Neuron (in vitro differentiated cells): ENCODE results near the gene DNMT3A.

Experiments used
- H2AFZ ChIP-seq: one replicate; pipeline ENCODE4 v1.6.1; 2013; ENCODE audit warnings: low read depth, mild to moderate bottlenecking, inconsistent platforms, low read length, moderate library complexity
- H3K27me3 ChIP-seq: one replicate; pipeline ENCODE4 v1.6.1; 2013; ENCODE audit warnings: low read length; ENCODE audit not compliant: insufficient read depth
- H3K36me3 ChIP-seq: one replicate; pipeline ENCODE4 v1.6.1; 2013; ENCODE audit warnings: low read length; ENCODE audit not compliant: insufficient read depth
- H3K4me1 ChIP-seq: one replicate; pipeline ENCODE4 v1.6.1; 2013; ENCODE audit warnings: low read length; ENCODE audit not compliant: insufficient read depth
- H3K4me3 ChIP-seq: 2 replicates; pipeline ENCODE4 v1.5.1; 2013; ENCODE audit warnings: mild to moderate bottlenecking, low read length, moderate library complexity
- H3K9me3 ChIP-seq: one replicate; pipeline ENCODE4 v1.6.1; 2013; ENCODE audit warnings: low read length

The DNMT3A gene

DNA sequence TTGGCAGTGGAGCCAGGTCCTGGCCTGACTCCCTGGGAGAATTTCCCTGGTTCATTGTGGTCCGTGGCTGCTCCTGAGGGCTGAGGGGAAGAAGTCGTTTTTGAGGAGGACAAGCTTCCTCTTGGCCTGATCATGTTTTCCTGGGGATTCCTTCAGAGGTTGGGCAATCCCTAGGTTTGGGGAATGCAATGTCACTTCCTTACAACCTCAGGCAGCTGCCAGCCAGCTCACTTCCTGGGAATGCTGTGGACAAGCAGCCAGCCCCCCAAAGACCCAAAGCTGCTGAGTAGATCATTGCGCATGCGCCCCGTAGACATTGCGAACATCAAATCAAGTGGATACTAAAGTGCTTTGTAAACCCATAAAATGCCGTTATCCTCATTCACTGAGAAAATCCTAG lies 7.7 kb upstream of the DNMT3A start:
- H3K9me3 ChIP-seq, result no peaks in the 10 kb centered on the region
- peaks cover 2% of the 10 kb centered on the region for H3K27me3 ChIP-seq
- H3K36me3 ChIP-seq, result no peaks in the 10 kb centered on the region
- H3K4me3 ChIP-seq, result no peak overlapping the region
- H2AFZ ChIP-seq, result no peak overlapping the region
- H3K4me1 ChIP-seq, result no peaks in the 10 kb centered on the region

DNA sequence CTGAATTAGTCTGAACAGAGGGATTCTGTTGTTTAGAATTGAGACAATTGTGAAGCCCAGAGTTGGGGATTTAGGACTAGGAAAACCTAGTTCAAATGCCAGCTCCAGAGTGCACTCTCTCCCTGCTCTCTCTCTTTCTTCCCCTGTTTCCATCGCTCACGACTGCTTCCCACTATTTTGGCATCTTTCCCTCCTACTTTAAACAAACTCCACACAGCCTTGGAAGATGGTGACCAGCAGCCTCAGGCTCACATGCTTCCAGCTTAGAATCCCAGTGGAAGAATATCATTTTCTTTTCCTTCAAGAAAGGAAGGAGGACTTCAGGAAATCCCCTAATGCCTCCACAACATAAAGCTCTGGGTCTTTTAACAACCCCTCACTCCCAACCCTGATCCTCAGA lies 6.1 kb upstream of the DNMT3A start:
- Histone ChIP-seq H3K4me3 (no peak overlapping the region), H3K9me3 (no peaks in the 10 kb centered on the region), H3K36me3 (no peaks in the 10 kb centered on the region), H3K4me1 (no peaks in the 10 kb centered on the region), H2AFZ (no peak overlapping the region), H3K27me3 (peaks cover 2% of the 10 kb centered on the region)

DNA sequence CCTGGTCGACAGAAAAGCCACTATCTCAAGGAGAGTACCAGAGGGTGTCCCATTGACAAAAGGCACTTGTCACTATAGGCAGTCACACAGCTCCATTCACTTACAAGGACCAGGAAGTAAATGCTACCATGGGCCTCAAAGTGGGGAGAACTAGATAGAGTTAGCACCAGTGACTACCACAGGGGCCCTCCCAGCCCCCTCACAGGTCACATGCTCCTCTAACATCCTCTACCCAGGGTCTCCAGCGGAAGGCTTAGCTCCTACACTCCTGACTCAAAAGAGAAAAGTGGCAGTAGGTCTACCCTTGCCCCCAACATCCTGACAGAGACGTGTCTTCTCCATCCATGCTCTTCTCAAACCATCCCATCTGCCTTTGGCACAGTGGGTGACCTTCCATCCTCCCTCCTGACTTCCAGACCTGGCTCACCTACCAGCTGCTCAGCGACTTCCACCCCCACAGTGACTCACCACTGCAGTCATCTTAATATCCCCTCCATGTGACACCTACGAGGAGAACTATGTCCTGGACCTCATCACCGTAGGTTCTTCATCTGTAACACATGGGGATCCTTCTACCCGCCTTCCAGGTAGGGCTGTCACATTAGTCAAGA lies 5.6 kb upstream of the DNMT3A start:
- Histone ChIP-seq H3K36me3 (no peaks in the 10 kb centered on the region), H3K4me3 (no peak overlapping the region), H3K27me3 (peaks cover 2% of the 10 kb centered on the region), H3K4me1 (no peaks in the 10 kb centered on the region), H2AFZ (no peak overlapping the region), H3K9me3 (no peaks in the 10 kb centered on the region)

DNA sequence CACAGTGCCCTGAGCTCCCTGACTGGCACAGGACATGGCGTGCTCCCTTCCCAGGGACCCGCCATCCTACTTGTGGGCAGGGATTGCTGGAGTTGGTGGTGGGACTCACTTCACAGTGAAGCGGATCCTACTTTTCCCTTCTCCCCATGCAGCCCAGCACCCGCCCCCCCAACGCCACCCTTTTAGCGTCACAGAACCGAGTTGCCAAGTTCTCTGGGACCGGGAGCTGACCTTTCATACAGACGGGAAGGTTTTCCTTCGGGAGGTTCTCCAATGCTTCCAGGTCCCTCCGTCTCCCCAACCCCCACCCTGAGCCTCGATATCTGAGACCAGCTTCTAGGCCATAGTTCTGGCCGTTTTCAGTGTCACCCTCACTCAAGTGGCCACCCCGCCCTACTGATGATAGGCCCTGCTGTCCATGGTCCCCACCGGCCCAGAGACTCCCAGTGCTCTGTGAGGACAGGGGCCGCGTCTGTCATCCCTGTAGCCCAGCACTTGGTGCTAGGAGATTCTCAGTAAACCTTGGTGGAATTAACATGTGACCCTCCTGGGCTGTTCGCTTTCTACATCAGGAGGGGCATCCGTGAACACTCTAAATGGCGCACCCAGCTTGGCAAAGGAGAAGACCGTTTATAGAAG lies 1.6 kb upstream of the DNMT3A start:
- Histone ChIP-seq H2AFZ (no peak overlapping the region), H3K27me3 (no peaks in the 10 kb centered on the region), H3K4me1 (no peaks in the 10 kb centered on the region), H3K9me3 (no peaks in the 10 kb centered on the region), H3K36me3 (no peaks in the 10 kb centered on the region), H3K4me3 (no peak overlapping the region)

DNA sequence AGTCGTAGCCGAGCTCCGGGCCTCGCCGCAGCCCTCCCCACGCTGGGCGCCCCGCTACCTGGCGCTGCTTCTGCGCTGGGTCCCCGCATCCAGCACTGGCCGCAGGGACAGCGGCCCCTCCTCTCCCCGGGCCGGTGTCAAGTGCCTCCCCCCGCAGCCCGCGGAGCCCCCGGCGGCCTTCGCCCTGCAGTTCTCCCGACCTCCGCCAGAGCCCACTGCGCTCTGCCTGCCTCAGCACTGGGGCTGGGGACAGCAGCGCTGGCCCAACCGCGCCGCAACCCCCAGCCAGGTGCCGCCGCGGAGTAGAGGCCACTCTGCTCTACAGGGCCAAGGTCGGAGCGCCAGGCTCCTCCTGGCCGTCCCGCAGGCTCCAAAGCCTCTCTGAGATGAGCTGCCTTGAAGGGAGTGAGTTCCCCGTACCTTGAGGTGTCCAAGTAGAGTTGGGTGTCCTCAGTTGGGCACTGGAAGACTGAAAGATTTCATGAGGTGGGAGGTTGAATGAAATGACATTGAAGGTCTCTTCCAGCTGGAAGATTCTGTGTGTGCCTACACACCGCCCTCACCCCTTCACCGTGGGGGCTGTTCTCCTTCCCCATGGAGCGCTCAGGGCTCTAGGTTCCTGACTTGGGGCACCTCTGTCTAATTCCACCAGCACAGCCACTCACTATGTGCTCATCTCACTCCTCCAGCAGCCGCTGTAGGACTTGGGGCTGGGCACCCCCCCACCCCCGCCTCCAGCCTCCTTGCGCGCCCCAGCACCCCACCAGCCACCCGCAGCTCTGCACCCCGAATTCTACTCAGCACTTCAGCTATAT lies 854 bp upstream of the DNMT3A start:
- Histone ChIP-seq H3K36me3 (no peaks in the 10 kb centered on the region), H3K4me3 (peak overlapping the region; percentile 57), H2AFZ (peak overlapping the region; percentile 87), H3K9me3 (no peaks in the 10 kb centered on the region), H3K27me3 (no peaks in the 10 kb centered on the region), H3K4me1 (no peaks in the 10 kb centered on the region)

DNA sequence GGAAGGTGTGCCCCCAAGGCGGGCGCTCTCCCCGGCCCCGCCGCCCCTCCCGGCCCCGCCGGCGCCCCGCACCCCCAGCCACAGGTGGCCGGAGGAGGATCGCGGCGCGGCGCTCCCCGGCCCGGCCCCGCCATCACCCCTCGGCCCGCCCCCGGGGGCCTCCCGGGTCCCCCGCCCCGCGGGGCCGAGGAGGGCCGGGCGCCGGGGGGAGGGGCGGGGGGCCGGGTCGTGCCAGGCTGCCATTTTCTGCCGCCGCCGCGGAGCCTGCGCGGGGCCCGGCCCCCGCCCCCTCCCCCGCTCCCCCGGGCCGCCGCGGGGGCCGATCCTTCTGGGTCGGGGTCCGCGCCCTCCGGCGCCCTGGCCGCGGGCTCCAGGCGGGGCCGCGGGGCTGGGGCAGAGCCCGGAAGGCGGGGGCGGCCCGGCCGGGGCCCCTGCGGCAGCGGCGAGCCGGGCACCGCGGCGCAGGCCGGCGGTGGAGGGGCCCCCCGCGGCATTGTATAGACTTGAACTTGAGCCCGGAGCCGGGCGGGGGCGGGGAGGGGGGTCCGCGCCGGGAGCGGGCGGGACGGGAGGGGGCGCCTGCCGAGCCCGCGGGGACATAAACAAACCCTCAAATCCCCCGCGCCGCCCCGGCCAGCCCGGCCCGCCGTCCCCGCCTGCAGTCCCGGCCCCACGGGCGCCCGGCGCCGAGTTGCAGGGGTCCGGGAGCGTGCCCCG lies 556 bp downstream of the DNMT3A start:
- no peak overlapping the region for H2AFZ ChIP-seq
- no peaks in the 10 kb centered on the region for H3K9me3 ChIP-seq
- no peaks in the 10 kb centered on the region for H3K27me3 ChIP-seq
- no peaks in the 10 kb centered on the region for H3K36me3 ChIP-seq
- peak overlapping the region; percentile 57 for H3K4me3 ChIP-seq
- no peaks in the 10 kb centered on the region for H3K4me1 ChIP-seq

DNA sequence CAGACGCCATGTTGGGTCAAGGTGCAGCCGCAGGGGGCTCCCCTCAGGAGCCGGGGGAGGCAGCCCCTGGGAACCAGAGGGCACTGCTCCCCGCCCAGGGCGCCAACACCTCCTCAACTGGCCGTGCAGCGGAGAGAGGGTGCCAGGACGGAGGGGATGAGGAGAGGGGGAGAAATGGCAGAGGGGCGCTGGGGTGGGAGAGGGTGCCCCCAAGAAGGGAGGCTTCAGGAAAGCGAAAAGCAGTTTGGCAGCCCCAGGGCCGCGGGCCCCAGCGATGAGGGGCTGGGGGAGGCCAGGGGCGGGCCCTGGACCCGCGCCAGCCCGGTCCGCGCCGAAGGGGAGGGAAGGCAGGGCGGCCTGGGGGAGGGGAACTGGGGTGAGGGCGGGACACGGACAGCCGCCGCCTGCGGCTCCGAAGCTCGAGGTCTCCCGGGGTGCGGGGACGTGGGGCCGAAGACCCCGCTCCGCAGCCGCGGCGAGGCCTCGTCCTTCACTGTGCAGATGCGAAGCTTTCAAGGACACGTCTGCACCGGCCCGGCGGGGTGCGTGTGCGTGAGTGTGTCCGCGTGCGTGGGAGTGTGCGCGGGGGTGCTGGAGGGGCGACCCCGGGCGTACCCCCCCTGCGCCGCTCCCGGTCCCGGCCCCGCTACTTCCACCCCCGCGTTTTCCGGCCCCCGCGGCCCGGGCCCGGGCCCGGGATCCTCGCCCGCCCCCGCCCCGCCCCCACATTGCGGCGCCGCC lies 1.4 kb downstream of the DNMT3A start:
- Histone ChIP-seq H3K4me1 (no peaks in the 10 kb centered on the region), H3K9me3 (no peaks in the 10 kb centered on the region), H3K27me3 (no peaks in the 10 kb centered on the region), H3K36me3 (no peaks in the 10 kb centered on the region), H3K4me3 (peak overlapping the region; percentile 34), H2AFZ (no peak overlapping the region)

DNA sequence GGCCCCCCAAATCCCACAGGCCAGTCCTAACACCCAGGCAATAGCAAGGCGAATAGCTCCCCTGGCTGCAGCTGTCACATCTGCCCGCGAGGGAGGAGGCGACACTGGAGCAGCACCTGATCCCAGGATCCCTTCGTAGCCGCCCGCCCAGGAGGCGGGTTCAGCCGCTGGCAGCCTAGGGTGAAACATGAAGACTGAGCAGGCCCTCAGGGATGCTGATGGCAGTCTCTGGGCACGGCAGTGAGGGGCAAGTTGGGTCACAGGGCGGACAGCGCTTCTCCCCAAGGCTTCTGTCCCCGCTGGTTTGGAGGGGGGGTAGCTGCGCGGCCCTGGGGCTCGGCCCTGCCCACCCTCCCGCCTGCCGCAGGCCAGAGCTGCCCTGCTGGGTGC lies 1.9 kb downstream of the DNMT3A start:
- Histone ChIP-seq H3K4me3 (no peak overlapping the region), H3K36me3 (no peaks in the 10 kb centered on the region), H2AFZ (no peak overlapping the region), H3K9me3 (no peaks in the 10 kb centered on the region), H3K27me3 (no peaks in the 10 kb centered on the region), H3K4me1 (no peaks in the 10 kb centered on the region)

DNA sequence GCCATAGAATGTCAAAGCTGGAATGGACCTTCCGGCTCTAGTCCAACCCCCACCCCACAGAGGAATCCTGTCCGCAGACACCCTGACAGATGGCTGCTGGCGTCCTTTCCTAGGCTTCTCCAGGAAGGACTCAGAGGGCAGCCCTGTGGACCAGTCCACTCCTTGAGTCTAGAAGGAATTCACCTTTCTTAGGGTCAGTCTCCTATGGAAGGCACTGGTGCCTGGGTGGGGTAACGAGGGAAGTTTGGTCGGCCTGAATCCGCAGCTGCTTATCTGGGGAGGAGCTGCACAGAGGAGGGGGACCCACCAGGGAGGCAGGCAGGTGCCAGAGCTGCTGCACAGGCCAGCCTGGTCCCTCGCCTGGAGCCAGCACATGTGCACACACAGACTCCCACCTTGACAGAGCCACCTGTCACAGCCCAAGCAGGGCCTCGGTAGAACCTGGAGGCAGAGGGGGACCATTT lies 2.5 kb downstream of the DNMT3A start:
- no peaks in the 10 kb centered on the region for H3K27me3 ChIP-seq
- H3K9me3 ChIP-seq, result no peaks in the 10 kb centered on the region
- no peaks in the 10 kb centered on the region for H3K4me1 ChIP-seq
- H3K4me3 ChIP-seq, result no peak overlapping the region
- no peaks in the 10 kb centered on the region for H3K36me3 ChIP-seq
- H2AFZ ChIP-seq, result no peak overlapping the region

DNA sequence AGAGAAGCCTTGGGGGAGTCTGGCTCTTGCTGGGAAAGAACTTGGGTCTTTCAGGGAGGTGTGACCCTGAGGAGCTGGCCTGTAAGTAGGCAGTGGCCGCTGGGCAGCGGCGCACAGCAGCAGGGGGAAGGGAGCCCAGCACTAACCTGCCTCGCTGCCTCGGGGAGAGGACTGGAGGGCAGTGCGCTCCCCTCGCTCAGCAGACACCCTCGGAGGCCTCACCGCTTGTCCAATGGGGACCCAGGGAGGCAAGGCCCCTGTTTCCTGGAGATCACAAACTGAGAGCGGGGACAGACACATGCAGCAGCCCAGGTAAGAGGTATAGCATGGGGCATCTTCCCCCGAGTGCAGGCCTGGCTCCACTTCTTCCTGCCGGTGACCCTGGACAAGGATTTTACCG lies 3.3 kb downstream of the DNMT3A start:
- Histone ChIP-seq H3K36me3 (no peaks in the 10 kb centered on the region), H3K4me3 (no peak overlapping the region), H3K4me1 (no peaks in the 10 kb centered on the region), H3K9me3 (no peaks in the 10 kb centered on the region), H3K27me3 (no peaks in the 10 kb centered on the region), H2AFZ (no peak overlapping the region)

DNA sequence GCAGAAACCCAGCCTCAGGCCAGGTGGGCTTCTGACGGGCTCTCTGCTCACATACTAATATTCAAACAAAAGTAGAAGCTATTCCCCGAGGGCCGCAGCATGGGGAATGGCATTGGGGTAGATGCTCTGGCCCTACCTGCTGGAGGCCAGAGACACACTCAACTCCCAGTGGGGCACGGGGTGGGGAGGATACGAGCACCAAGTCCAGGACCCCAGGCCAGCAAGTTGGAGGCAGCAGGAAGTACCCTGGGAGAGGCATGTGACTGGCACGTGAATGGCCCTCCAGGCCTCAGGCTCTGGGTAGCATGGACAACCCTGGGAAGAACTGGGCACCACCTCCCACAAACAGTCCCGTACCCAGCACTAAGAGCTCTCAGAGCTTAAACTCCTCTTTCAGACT lies 3.8 kb downstream of the DNMT3A start:
- H3K36me3 ChIP-seq, result no peaks in the 10 kb centered on the region
- no peak overlapping the region for H3K4me3 ChIP-seq
- no peaks in the 10 kb centered on the region for H3K4me1 ChIP-seq
- H3K27me3 ChIP-seq, result no peaks in the 10 kb centered on the region
- H3K9me3 ChIP-seq, result no peaks in the 10 kb centered on the region
- no peak overlapping the region for H2AFZ ChIP-seq

DNA sequence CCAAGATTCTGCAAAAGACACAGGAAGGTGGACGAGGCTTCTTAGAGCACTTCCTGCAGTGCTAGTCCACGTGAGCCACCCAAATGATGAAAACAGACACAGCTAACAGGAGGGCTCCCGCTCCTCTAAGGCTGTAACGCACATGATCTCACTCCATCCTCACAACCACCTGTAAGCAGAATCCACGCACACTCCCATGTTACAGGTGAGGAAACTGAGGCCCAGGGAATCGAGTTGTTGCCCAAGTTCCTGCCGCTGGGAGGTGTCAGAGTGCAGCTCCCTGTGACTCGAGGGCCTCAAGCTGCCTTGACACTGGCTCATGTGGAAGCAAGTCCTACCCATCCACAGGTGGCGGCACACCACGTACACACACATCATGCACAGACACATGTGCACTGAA lies 4.4 kb downstream of the DNMT3A start:
- Histone ChIP-seq H3K4me1 (no peaks in the 10 kb centered on the region), H3K4me3 (no peak overlapping the region), H2AFZ (no peak overlapping the region), H3K27me3 (no peaks in the 10 kb centered on the region), H3K36me3 (no peaks in the 10 kb centered on the region), H3K9me3 (no peaks in the 10 kb centered on the region)
